Amniotic stem cell (primary cell): ENCODE results near the gene THTPA.

Source experiments
- DNase-seq: peaks from one replicate; lab custom pipeline; 2025; lab: John Stamatoyannopoulos, UW

THTPA gene

DNA sequence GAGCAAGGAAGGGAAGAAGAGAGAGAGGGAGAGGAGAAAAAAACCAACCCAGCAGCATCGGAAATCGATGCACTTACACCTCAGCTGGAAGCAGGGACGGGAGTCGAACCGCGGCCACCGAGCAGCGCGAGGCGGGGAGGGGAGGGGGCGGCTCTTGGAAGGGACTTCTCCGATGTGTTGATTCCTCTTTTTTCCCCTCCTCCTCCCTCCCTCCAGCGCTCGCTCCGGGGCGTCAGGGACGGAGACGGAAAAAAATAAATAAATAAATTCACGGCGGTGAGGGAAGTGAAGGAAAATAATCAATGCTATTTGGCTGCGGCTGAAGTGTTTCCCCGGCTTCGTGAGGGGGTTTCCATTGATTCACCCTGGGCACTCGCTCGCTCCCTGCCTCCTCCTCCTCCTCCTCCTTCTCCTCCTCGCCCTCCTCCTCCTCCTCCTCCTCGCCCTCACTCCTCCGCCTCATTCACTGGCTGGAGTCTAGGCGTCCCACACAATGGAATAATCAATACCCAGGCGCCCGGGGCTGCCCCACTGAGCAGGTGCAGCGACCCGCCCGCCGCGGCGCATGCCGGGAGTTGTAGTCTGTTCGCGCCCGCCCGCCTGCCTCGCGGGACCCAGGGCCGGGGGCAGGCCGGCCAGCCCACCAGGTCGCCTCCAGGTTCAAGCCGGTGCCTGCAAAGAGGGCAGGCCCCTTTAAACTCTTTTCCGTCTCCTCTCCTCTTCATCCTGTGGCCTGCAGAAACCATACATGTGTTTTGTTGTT, 4.6 kb upstream of the THTPA start, which contains the start of gene ZFHX2:
Gene ZFHX2 (minus strand): TSS at position 500 of the 763 bp plus-strand sequence. CDS start 16,440 bp downstream, outside the sequence.
- DNase-seq = no peak

DNA sequence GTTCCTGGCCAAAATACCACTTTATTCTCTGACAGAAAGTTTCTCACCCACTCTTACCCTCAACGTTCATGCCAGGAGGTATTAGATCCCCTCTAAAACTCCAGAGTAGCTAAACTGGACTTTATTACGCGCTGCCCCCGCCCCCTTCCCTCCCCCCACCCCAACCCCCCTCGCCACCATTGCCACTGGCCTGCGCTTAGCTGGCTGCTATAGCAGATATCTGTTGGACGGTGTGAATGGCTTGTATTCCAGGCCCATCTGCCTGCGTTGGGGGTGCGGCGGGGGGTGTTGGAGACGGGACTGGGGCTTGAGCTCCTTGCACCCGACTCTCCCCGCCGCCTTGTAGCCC, 564 bp upstream of the THTPA start:
- no peak for DNase-seq

DNA sequence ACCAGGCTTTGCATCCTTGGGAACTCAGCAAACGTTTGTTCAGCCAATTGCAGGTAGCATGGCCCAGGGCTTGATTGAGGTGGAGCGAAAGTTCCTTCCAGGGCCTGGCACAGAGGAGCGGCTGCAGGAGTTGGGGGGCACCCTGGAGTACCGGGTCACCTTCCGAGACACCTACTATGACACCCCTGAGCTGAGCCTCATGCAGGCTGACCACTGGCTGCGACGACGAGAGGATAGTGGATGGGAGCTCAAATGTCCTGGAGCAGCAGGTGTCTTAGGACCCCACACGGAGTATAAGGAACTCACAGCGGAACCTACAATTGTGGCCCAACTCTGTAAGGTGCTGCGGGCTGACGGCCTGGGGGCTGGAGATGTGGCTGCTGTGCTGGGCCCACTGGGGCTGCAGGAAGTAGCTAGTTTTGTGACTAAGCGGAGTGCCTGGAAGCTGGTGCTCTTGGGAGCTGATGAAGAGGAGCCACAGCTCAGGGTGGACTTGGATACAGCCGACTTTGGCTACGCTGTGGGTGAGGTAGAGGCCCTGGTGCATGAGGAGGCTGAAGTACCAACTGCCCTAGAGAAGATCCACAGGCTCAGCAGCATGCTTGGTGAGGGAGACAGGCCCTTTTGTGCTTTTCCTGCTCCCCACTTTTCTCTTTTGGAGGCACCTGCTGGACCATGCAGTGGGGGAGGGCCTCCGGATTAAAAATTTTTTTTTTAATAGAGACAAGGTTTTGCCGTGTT, 799 bp downstream of the THTPA start:
- DNase-seq = no peak

DNA sequence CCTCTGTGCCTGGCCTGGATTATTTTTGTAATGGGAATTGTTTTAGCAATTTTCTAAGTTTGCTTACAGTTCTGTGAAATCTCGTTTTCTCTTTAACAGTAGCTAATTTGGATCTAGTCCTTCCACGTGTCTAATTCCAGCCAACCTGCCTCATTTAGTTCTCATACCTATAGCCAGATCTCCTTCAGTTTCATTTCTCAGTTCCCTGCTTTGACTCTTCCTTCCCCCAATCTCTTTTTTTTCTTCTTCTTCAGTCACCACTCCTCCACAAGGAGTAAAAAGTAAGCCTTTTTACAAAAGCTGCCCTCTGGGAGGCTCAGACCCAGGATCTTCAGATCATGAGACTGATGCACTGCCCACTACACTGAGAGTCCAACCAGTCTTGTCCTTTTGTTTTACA, 1.4 kb downstream of the THTPA start:
- no peak for DNase-seq

DNA sequence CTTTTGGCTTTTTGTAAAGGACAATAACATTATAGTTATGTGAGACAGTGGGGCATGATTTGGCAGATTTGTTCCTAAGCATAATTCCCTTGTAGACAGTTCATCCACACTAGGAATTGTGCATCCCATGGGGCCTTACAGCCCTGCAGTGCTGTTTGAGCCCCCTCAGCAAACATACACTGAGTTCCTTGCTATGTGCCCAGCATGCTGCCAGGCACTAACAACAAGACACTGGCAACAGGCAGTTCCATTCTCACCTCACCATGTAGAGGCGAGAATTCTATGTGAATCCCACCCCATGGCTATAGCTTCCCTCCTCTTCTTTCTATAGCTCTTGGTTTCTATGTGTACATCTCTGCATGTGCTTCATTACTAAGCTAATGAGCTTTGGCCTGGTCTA, 1.9 kb downstream of the THTPA start:
- no peak for DNase-seq

DNA sequence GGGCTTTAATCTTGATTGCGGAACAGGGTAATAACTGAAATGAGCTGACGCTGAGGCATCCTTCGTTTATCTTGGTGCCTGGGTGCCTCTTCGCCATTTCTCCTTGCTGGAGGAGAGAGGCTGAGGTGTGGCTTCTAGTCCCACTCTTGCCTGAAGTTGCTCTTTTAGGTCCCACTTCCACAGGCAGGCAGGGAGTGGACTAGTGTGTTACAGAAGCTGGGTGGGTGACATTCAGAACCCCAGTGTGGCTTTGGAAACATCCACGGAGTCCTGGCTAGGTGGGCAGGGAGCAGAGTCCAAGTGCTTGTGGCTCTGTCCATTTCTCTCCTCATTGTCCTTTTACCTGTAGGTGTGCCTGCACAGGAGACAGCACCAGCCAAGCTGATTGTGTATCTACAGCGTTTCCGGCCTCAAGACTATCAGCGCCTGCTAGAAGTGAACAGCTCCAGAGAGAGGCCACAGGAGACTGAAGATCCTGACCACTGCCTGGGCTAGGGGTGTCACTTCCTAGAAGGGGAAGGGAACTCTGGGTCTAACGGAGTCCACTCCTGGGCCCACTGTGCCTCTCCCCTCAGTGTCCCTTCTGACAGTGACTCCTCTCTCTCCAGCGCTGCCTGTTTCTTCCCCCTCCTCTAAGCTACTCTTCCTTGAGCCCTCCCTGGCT, 2.4 kb downstream of the THTPA start:
- no peak for DNase-seq

DNA sequence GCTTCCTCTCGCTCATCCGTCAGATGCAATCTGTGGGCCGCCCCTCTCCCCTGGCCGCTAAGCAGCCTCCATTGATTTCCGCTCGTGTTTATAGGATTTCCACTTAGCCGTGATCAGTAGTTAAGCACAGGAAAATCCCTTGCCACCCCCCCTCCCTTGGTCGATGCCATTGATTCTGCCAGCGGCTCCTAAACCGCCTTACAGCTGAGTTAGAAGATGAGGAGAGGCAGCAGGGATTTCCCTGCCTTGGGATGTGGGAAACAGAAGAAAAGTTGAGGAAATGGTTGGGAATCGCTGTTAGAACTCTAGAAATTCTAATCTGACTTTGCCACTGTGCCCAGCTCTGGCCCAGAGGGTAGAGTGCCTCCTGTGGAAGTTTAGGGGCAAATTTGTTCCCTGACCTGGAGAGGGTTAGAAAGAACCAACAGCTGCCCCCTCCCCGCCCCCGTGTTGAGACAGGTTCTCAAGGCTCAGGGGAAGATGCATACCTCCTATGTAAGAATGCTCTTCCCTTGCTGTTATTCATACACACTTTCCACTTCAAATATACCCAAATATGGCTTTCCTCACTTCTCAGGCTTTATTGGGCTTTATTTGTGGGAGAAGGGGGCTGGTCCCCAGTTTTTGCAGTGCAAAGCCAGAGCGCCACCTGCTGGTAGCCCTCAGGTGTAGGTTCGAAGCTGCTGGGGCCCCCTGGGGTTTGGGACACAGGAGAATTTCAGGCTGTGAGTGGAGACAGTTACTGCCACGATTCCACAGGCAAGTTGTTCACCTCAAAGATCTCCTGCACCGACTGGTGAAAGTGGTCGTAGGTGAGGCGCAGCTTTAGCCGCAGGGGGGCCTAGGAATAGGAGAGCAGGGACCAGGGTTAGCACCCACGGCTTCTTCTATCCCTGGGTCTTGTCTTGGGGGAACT, 3.2 kb downstream of the THTPA start:
- no peak for DNase-seq

DNA sequence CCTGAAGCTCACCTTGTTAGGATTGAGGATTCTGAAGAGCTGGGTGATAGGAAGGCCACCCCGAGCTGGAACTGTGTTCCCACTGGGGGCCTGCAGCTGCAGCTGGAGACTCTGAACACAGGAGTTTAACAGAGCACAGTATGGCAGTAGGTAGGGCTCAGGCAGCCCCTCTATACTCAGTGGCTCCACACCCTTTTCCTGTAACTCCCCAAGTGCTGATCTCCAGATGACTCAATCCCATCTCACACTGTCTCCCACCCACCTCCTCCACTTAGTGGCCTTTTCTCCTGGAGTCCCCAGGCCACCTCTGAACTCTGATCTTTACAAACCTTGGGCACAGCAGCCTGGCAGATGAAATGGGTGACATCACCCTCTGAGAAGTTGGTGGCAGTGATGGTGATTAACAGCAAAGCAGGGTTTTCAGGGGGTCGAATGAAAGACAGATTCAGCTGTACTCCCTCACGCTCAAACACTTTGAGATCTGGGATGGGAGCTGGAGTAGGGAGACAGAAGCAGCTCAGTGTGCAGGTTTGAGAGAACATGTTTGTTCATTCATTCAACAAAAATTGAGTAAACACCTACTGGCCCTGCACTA, 4.0 kb downstream of the THTPA start:
- no peak for DNase-seq

DNA sequence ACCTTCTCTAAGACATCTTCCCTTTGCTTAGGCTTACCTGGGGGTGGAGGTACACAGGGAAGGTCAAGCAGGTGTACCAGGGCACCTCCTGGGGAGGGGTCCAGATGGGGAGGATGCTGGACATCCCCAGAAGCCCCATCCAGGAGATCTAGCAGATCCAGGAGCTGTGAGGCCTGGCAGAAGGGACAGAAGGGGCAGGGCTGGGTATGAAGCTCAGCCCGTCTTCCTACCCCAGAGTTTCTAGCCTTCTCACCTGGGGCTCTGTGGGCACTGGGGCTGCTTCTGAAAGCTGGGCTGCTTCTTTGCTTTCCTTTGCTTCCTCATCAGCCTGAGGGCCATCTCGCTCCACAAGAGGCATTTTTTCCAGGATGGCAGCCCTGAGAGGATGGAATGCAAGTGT, 5.2 kb downstream of the THTPA start:
- no peak for DNase-seq

DNA sequence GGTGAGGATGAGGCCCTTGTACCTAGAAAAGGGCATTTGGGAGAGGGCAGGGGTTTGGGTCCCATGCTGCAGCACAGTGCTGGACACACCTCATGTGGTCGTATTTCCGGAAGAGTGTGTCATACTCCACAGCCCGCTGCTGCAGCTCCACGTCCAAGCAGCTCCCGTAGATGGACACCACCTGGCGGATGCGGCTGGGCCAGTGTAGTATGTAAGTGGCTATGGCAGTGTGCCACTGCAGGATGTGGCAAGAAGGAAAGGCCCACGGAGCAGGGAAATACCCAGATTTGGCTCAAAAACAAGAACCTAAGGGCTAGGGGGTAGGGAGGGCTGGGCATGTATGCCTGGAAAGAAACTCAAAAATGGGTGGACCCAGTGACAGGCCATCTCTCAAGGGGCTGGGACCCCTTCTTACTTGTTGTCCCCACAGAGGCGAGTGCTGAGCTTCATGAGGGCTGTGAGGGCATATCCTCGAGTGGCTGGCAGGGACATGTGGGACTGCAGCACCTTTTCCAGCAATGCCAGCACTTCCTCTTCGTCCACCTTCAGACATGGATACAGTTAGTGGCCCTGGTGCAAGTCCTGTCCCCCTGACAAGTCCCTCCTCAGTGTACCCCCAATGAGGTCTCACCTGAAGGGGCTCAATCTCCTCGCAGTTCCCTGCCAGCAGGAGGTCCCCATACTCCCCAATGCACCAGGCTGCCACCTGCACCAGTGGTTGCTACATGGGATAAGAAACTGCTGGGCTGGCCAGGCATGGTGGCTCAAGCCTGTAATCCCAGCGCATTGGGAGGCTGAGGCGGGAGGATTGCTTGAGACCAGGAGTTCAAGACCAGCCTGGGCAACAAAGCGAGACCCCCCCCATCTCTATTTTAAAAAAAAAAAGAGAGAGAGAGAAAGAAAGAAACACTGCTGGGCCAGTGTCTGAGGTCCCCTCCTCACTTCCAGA, 6.1 kb downstream of the THTPA start:
- no peak for DNase-seq

DNA sequence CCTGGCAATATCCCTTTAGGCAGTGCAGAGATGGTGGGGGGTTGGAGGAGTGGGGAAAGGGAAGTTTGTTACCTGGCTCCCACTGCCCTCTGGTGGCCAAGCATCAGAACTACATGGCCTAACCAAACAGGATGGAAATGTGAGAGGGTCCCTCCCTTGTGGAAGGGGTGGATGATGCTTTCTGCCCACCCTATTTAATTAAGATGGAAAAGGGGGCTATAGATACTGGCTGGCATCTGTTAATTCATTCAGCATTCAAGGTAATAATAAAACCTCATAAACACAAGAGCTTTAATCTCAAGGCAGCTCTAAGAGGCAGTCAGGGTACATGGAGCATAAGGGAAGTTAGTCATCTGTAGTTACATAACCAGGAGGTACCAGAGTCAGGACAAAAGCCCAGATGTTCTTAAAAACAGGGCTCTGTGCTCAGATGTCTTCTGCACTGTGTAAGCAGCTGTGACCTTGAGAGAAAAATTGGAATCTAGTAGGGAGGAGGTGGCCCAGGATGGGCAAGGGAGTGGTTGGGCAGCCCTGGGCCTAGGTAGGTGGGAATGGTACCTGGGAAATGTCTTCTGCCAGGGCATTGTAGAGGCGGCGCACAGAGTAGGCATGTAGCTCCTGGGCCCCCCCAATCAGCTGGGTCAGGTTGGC, 6.9 kb downstream of the THTPA start:
- DNase-seq = no peak

DNA sequence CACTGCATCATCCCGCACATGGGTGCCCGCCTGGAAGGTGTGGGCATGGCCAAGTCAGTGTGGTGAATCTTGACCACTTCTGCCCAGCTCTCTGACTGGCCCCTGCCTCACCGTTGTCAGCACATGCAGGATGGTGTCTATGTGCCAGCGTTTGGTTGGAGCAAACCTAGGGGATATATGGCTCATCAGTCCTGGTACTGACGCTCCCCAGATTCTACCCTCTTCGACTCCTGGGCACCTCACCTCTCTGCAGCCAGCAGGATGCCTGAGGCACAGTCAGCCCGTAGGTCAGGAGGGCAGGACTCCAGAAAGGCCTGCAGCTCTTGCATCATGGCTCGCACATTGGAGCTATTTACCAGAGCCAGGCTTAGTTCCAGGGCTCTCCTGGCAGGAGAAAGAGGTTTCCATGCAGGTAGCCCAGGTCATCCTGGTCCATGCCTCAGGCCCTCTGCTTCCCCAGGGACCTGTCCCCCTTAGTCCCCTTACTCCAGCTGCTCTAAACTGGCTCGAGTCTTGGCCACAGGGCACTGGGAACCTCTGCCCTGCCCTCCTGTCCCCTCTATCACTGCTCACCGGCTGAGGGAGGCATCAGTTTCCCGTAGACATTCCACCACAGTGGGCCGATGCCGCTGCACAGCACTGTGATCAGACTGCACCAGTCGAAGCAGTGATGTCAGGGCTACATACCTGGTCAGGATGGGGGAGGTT, 7.6 kb downstream of the THTPA start:
- DNase-seq = no peak

DNA sequence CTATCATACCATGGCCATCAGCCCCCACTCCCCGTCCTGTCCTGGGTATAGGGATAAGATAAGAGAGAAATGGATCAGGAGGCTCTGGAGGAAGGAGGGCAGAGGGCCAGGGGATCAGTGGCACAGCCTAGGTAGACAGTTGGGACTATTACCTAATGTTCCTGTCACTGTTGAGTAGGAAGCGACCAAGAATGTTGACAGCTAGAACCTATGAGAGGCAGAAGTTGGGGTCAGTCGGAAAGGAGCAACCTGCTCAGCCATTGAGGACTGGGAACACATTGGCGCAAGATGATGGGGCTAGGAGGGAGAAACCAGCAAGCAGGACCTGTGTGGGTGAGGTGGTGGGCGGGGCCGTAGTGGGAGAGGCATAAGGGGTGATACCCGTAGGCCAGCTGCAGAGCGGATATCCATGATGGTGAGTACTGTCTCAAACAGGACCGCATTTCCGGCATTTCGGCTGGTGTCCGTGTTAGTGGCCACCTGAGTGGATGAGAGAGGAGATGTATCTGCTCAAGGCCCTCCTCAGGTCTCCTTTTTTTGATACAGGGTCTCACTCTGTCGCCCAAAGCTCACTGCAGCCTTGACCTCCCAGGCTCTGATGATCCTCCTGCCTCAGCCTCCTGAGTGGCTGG, 8.2 kb downstream of the THTPA start:
- no peak for DNase-seq

DNA sequence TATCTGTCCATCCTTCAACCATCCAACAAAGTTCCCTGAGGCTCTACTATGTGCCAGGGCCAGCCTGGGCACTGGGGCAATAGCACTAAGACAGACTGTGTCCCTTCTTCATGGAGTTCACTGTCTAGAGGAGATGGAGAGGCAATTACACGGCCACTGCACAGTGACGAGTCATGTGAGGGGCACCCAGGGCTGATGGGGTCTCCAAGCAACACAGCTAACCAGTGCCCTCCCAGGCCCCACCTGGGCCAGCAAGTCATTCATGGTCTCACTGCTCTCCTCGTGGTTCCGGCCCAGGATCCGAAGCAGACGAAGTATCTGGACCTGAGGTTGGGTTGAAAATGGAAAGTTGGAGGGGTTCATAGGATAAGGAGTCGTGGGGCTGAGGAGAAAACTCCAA, 8.8 kb downstream of the THTPA start:
- DNase-seq = no peak

DNA sequence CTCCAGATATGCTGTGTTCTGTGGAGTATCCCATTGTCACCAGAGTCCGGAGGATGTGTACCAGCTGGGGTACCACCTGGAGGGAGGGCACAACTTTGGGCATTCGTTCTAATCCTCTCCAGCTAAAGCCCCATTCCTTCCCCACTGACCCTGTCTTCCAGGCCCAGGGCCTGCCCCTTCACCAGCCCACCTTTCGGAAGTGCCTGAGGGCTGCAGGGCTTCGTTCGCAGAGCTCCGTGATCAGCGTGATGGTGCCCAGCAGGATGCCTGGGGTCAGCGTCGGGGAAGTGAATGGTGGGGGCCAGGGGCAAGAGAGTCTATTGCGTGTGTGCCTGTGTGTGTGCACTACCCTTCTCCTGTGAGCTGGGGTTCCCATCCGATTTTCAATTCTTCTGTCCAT, 9.6 kb downstream of the THTPA start:
- DNase-seq = no peak

DNA sequence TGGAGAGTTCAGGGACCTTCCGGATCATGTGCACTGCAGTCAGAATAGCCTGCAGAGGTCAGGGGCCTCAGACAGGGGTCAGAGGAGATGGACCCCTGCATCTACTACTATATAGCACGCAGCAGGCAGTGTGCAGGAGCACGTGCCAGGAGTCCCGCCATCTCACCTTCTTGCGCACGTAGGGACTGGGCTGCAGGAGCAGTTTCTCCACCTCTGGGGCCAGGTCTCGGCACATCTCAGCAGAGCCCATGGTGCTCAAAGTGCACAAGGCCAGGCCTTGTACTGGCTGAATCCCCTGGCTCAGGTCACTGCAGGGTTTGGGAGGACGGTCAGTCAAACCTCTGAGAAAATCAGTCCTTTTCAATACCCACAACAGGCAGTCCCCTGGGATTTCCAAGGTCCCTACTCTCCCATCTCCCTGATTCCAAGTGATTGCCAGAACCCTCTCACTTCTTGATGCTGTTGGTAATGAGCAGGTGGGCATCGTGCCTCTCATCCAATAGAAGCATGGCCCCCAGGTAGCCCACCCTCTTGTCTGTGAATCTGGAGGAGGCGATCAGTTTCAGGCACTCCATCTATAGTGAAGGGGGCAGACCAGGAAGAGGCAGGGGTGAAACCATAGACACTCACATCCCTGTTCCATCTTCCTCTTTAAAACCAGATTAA, 10.2 kb downstream of the THTPA start:
- DNase-seq = no peak

DNA sequence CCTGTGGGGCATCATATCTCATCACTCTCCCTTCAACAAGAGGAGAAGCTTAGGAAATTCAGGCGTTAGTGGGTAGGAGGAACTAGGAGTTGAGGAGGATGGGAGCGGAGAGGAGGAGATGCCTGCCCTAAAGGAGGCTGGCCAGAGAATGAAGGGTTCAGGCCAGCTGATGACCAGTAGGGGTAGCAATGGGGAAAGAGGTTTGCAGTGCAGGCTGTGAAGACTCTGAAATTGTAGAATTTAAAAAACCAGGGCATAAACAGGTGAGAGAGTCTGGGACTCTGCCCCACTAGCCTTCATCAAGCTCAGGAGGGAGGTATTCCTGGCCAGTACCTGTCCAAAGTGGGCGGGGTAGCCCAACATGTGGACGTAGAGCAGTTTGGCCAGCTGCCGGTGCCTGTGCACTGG, 10.7 kb downstream of the THTPA start:
- DNase-seq = no peak
